ENCODE data around the gene RRAGB.

DNA sequence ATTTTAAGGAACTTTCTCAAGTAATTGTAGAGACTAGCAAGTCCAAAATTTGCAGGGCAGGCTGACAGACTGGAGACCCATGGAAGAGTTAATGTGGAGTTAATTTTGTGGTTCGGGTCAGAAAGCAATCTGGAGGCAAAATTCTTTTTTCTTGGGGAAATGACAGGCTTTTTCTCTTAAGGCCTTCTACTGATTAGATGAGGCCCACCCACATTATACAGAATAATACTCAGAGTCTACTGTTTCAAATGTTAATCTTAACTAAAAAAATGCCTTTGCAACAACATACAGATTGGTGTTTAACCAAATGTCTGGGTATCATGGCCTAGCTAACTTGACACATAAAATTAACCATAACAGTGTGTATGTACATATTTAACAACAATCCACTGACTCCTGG, 32.7 kb downstream of the RRAGB start:
- TF ChIP-seq, protein P1, sequence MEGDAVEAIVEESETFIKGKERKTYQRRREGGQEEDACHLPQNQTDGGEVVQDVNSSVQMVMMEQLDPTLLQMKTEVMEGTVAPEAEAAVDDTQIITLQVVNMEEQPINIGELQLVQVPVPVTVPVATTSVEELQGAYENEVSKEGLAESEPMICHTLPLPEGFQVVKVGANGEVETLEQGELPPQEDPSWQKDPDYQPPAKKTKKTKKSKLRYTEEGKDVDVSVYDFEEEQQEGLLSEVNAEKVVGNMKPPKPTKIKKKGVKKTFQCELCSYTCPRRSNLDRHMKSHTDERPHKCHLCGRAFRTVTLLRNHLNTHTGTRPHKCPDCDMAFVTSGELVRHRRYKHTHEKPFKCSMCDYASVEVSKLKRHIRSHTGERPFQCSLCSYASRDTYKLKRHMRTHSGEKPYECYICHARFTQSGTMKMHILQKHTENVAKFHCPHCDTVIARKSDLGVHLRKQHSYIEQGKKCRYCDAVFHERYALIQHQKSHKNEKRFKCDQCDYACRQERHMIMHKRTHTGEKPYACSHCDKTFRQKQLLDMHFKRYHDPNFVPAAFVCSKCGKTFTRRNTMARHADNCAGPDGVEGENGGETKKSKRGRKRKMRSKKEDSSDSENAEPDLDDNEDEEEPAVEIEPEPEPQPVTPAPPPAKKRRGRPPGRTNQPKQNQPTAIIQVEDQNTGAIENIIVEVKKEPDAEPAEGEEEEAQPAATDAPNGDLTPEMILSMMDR (IDR thresholded peaks at IDR 0.05): no peak
- TF ChIP-seq POLR2A (IDR thresholded peaks at IDR 0.05): no peak
